IPS-15b (cell line): ENCODE data around the gene AK5.

Experiments used
- H3K27me3 ChIP-seq: one replicate; pipeline ENCODE4 v1.6.1; 2013; ENCODE audit warnings: low read length; ENCODE audit not compliant: control insufficient read depth, insufficient read depth
- H3K36me3 ChIP-seq: one replicate; pipeline ENCODE4 v1.6.1; 2013; ENCODE audit warnings: low read length; ENCODE audit not compliant: control insufficient read depth, insufficient read depth
- H3K4me1 ChIP-seq: one replicate; pipeline ENCODE4 v1.6.1; 2013; ENCODE audit warnings: mild to moderate bottlenecking, low read length; ENCODE audit not compliant: control insufficient read depth, insufficient read depth
- H3K4me3 ChIP-seq: one replicate; pipeline ENCODE4 v1.5.1; 2013; ENCODE audit warnings: low read depth, low read length
- H3K9ac ChIP-seq: one replicate; pipeline ENCODE4 v1.6.1; 2013; ENCODE audit warnings: low read depth, mild to moderate bottlenecking, low read length
- H3K9me3 ChIP-seq: one replicate; pipeline ENCODE4 v1.6.1; 2013; ENCODE audit warnings: mild to moderate bottlenecking, low read length; ENCODE audit not compliant: control insufficient read depth, insufficient read depth

AK5 gene

GRCh38 chr1:77424236-77424635, 142.4 kb downstream of the AK5 start:
- Histone ChIP-seq H3K4me3 (no peak overlapping the region), H3K9me3 (no peaks in the 10 kb centered on the region), H3K27me3 (no peaks in the 10 kb centered on the region), H3K9ac (no peak overlapping the region), H3K4me1 (no peaks in the 10 kb centered on the region), H3K36me3 (no peaks in the 10 kb centered on the region)

- no peaks in the 10 kb centered on the region for H3K36me3 ChIP-seq
- H3K4me1 ChIP-seq = no peaks in the 10 kb centered on the region
- no peaks in the 10 kb centered on the region for H3K9me3 ChIP-seq
- no peak overlapping the region for H3K4me3 ChIP-seq
- no peak overlapping the region for H3K9ac ChIP-seq
- H3K27me3 ChIP-seq = no peaks in the 10 kb centered on the region
Measured at GRCh38 chr1:77428068-77428467, 146.2 kb downstream of the AK5 start.

- Histone ChIP-seq H3K4me3 (no peak overlapping the region), H3K9me3 (no peaks in the 10 kb centered on the region), H3K4me1 (no peaks in the 10 kb centered on the region), H3K36me3 (no peaks in the 10 kb centered on the region), H3K27me3 (no peaks in the 10 kb centered on the region), H3K9ac (no peak overlapping the region)
Measured at GRCh38 chr1:77430966-77431690, 149.3 kb downstream of the AK5 start.

- Histone ChIP-seq H3K4me1 (no peaks in the 10 kb centered on the region), H3K4me3 (no peak overlapping the region), H3K27me3 (no peaks in the 10 kb centered on the region), H3K36me3 (no peaks in the 10 kb centered on the region), H3K9ac (no peak overlapping the region), H3K9me3 (no peaks in the 10 kb centered on the region)
Measured at GRCh38 chr1:77433934-77434333, 152.1 kb downstream of the AK5 start.

DNA sequence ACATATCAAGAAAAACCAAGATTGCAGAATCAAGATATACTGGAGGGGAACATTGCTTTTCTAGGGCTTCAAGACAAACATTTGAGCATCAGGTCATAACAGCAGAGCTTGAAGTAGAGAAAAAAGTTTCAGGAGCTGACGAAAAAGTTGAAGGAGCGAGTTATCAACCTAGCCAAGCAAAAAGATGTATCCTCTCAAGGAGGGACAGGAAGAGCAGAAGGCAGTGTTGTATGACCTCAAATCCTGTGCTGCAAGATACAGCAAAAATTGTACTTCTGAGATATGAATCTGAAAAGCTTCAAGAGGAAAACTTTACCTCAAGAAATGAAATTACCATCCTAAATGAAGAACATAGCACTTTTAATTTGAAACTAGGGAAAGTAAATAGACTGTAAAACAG, 153.1 kb downstream of the AK5 start:
- Histone ChIP-seq H3K27me3 (no peaks in the 10 kb centered on the region), H3K36me3 (no peaks in the 10 kb centered on the region), H3K4me3 (no peak overlapping the region), H3K4me1 (no peaks in the 10 kb centered on the region), H3K9ac (no peak overlapping the region), H3K9me3 (no peaks in the 10 kb centered on the region)

GRCh38 chr1:77438236-77438913, 156.6 kb downstream of the AK5 start:
- H3K27me3 ChIP-seq = no peaks in the 10 kb centered on the region
- H3K36me3 ChIP-seq = no peaks in the 10 kb centered on the region
- H3K9me3 ChIP-seq = no peaks in the 10 kb centered on the region
- no peaks in the 10 kb centered on the region for H3K4me1 ChIP-seq
- no peak overlapping the region for H3K9ac ChIP-seq
- no peak overlapping the region for H3K4me3 ChIP-seq

DNA sequence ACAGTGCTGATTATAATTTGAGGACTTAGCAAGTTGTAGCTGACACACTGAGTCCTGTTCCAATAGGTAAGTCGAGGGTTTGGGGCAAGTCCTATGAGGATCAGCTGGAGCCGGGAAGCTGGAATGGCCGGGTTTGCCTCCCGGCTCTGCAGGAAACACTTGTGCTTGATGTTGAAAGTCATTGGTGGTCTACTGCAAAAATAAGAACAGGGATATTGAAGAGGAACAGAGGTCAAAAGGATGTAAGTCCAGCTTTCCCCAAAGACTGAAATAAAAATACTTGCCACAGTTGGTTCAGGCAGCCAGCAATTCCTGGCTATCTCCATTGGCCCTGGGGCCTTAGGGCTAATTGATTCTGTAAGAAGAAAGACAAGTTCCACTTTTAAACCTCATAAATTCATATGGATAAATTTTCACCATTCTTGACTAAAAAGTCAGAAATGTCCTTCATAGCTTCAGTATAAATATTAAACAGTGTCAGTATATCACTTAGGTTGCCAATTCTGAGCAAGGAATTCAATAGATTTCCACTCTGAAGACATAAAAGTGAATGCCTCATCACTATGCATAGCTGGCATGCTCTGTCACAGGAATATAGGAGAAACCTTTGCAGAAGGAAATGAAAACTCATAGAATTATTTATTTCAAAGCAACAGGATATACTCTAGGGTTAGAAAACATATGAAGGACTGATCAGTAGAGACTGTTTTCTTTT, 165.2 kb downstream of the AK5 start:
- H3K27me3 ChIP-seq = no peaks in the 10 kb centered on the region
- no peaks in the 10 kb centered on the region for H3K9me3 ChIP-seq
- no peak overlapping the region for H3K4me3 ChIP-seq
- no peaks in the 10 kb centered on the region for H3K4me1 ChIP-seq
- H3K36me3 ChIP-seq = no peaks in the 10 kb centered on the region
- H3K9ac ChIP-seq = no peak overlapping the region

GRCh38 chr1:77447669-77448068, 165.8 kb downstream of the AK5 start:
- H3K4me1 ChIP-seq = no peaks in the 10 kb centered on the region
- no peaks in the 10 kb centered on the region for H3K9me3 ChIP-seq
- H3K27me3 ChIP-seq = no peaks in the 10 kb centered on the region
- H3K4me3 ChIP-seq = no peak overlapping the region
- no peak overlapping the region for H3K9ac ChIP-seq
- no peaks in the 10 kb centered on the region for H3K36me3 ChIP-seq

DNA sequence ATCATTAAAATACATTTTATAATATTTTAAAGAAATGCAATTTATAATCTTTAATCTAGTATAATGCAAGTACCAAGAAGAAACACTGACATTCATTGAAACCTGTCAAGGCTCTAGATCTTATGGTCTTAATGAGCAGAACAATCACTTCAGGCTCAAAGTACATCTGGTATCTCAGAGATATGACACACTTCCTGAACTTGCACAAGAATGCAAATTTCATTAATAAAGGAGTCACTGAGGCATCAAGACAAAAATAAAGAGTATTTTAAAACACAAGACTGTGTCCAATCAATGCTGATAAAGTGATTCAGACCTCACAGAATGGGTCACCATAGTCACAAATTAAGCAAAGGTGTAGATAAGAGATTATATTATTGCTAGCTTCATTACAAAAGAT, 178.1 kb downstream of the AK5 start:
- no peaks in the 10 kb centered on the region for H3K36me3 ChIP-seq
- peaks cover 2% of the 10 kb centered on the region for H3K4me1 ChIP-seq
- no peak overlapping the region for H3K4me3 ChIP-seq
- H3K9ac ChIP-seq = no peak overlapping the region
- no peaks in the 10 kb centered on the region for H3K27me3 ChIP-seq
- H3K9me3 ChIP-seq = no peaks in the 10 kb centered on the region

GRCh38 chr1:77461691-77462090, 179.9 kb downstream of the AK5 start:
- no peaks in the 10 kb centered on the region for H3K27me3 ChIP-seq
- H3K4me1 ChIP-seq = peaks cover 2% of the 10 kb centered on the region
- no peak overlapping the region for H3K9ac ChIP-seq
- no peaks in the 10 kb centered on the region for H3K9me3 ChIP-seq
- no peak overlapping the region for H3K4me3 ChIP-seq
- no peaks in the 10 kb centered on the region for H3K36me3 ChIP-seq

GRCh38 chr1:77463216-77463615, 181.4 kb downstream of the AK5 start:
- Histone ChIP-seq H3K27me3 (no peaks in the 10 kb centered on the region), H3K36me3 (no peaks in the 10 kb centered on the region), H3K9me3 (no peaks in the 10 kb centered on the region), H3K9ac (no peak overlapping the region), H3K4me3 (no peak overlapping the region), H3K4me1 (no peaks in the 10 kb centered on the region)

DNA sequence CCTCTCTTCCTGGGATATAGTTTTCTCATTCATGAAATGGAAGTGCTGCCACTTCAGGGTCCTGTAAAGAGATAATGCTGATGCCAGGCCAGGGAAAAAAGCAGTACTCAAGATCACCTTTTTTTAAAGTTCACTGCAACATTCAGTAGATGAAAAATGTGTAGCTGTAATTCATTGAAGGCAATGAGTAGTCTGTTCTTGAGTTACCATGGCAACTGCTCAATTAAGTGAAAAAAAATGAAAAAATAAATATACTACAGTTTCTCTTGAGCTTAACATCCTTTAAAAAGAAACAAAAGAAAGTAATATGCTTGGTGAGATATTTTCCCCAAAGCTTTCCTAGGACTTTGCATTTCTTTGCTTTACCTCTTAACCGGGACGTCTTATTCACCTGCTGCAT, 183.3 kb downstream of the AK5 start:
- Histone ChIP-seq H3K4me3 (no peak overlapping the region), H3K36me3 (no peaks in the 10 kb centered on the region), H3K9ac (no peak overlapping the region), H3K27me3 (no peaks in the 10 kb centered on the region), H3K4me1 (no peaks in the 10 kb centered on the region), H3K9me3 (no peaks in the 10 kb centered on the region)
